ENCODE measurements around the gene STAM.

GRCh38 chr10:17657103-17657500, 13.2 kb downstream of the STAM start:
- TF ChIP-seq CTCF (IDR thresholded peaks at IDR 0.05) = no peak
- no peak for TF ChIP-seq POLR2A (IDR thresholded peaks at IDR 0.05)

Measured in ovary (tissue), 3 donors.